GM21737 (cell line): ENCODE data around the gene TCF7.

ENCODE experiments used
- ATAC-seq: cut with Tn5 transposase; IDR thresholded peaks from one replicate; pipeline ENCODE4 v1.9.1; 2021; ENCODE audit warnings: mild to moderate bottlenecking, moderate library complexity; ENCODE audit not compliant: unreplicated experiment

The TCF7 gene

GRCh38 chr5:134112726-134113362 is 1.6 kb upstream of the TCF7 start:
- ATAC-seq, result no peak

GRCh38 chr5:134113363-134113889 is 1.1 kb upstream of the TCF7 start:
- ATAC-seq, result no peak

- no peak for ATAC-seq
Observed at GRCh38 chr5:134114886-134115805, 665 bp downstream of the TCF7 start.

GRCh38 chr5:134115806-134116175 is 1.3 kb downstream of the TCF7 start:
- ATAC-seq, result no peak

- ATAC-seq, result no peak
Observed at GRCh38 chr5:134116286-134116685, 1.8 kb downstream of the TCF7 start.

GRCh38 chr5:134116789-134117761 is 2.6 kb downstream of the TCF7 start:
- no peak for ATAC-seq

- no peak for ATAC-seq
Observed at GRCh38 chr5:134118212-134118835, 3.8 kb downstream of the TCF7 start.

- ATAC-seq, result no peak
Observed at GRCh38 chr5:134119720-134120119, 5.2 kb downstream of the TCF7 start.

- no peak for ATAC-seq
Observed at GRCh38 chr5:134120386-134121138, 6.1 kb downstream of the TCF7 start.

- no peak for ATAC-seq
Observed at GRCh38 chr5:134122530-134122929, 8.0 kb downstream of the TCF7 start.

- ATAC-seq, result no peak
Observed at GRCh38 chr5:134123360-134123759, 8.9 kb downstream of the TCF7 start.

GRCh38 chr5:134124289-134125038 is 10.0 kb downstream of the TCF7 start:
- ATAC-seq, result no peak

- no peak for ATAC-seq
Observed at GRCh38 chr5:134125039-134126015, 10.8 kb downstream of the TCF7 start.

- no peak for ATAC-seq
Observed at GRCh38 chr5:134127376-134127861, 12.9 kb downstream of the TCF7 start.

GRCh38 chr5:134127988-134128647 is 13.6 kb downstream of the TCF7 start:
- no peak for ATAC-seq

GRCh38 chr5:134128648-134128995 is 14.1 kb downstream of the TCF7 start:
- no peak for ATAC-seq
